GM21737 (cell line): ENCODE measurements around the gene SMG5.

Source experiments
- ATAC-seq: cut with Tn5 transposase; IDR thresholded peaks from one replicate; pipeline ENCODE4 v1.9.1; 2021; ENCODE audit warnings: mild to moderate bottlenecking, moderate library complexity; ENCODE audit not compliant: unreplicated experiment

SMG5 gene

GRCh38 chr1:156213644-156213966 is 69.0 kb downstream of the SMG5 start:
- ATAC-seq: no peak

GRCh38 chr1:156212833-156213643 is 69.6 kb downstream of the SMG5 start, which contains the start of gene PMF1:
Gene PMF1, plus strand, starts transcription at chr1:156213007. Its CDS starts 9 bp downstream, at chr1:156213016.
- ATAC-seq: peak; percentile 81

- ATAC-seq: no peak
Measured at GRCh38 chr1:156212130-156212529, 70.5 kb downstream of the SMG5 start.

DNA sequence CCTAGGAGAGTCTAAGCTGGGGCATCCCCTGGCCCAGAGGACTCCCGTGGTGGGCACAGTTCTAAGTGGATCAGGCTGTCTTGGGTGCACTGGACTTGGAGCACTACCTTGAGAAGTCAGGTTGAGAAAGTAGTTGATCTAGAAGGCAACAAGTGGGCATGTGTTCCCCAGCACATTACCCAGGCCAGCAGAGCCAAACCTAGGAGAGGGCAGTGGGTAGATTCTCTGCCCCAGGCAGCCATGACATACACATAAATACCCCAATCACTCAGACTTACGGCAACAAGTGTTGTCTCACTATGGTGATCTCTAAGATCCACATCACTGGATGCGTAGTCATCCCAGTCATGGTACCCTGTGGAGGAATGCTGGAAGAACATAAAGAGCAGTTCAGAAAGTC is 71.4 kb downstream of the SMG5 start:
- ATAC-seq: no peak

GRCh38 chr1:156204686-156205085 is 77.9 kb downstream of the SMG5 start:
- no peak for ATAC-seq

GRCh38 chr1:156203331-156203730 is 79.3 kb downstream of the SMG5 start:
- no peak for ATAC-seq

DNA sequence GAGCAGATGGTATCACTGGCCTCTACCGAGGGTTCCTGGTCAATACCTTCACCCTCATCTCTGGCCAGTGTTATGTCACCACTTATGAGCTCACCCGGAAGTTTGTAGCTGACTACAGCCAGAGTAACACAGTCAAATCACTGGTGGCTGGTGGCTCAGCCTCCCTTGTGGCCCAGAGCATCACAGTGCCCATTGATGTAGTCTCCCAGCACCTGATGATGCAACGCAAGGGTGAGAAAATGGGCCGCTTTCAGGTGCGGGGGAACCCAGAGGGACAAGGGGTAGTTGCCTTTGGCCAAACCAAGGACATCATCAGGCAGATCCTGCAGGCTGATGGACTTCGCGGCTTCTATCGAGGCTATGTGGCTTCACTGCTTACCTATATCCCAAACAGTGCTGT is 82.6 kb downstream of the SMG5 start:
- ATAC-seq: no peak
